Esophagus muscularis mucosa (tissue), 3 donors: ENCODE results near the gene RNF125.

Experiments
- EP300 ChIP-seq: sonication (generic); formaldehyde crosslinking; IDR thresholded peaks from one replicate; pipeline ENCODE4 v1.6.1; 2017; ENCODE audit warnings: antibody characterized with exemption
- TF ChIP-seq, protein P1 (sequence below), 3 experiments: fragments of 200-600 bp in 2 of 3; fragments of 450-650 bp in 1 of 3; sonication (generic) in 2 of 3; IDR thresholded peaks; one replicate each; pipeline ENCODE4 v1.5.1; 2017 to 2019; ENCODE audit warnings: antibody characterized with exemption in 3 of 3, mild to moderate bottlenecking in 2 of 3, moderate library complexity in 1 of 3

GRCh38 chr18:31990823-31991222, 27.8 kb upstream of the RNF125 start:
- TF ChIP-seq, protein P1, sequence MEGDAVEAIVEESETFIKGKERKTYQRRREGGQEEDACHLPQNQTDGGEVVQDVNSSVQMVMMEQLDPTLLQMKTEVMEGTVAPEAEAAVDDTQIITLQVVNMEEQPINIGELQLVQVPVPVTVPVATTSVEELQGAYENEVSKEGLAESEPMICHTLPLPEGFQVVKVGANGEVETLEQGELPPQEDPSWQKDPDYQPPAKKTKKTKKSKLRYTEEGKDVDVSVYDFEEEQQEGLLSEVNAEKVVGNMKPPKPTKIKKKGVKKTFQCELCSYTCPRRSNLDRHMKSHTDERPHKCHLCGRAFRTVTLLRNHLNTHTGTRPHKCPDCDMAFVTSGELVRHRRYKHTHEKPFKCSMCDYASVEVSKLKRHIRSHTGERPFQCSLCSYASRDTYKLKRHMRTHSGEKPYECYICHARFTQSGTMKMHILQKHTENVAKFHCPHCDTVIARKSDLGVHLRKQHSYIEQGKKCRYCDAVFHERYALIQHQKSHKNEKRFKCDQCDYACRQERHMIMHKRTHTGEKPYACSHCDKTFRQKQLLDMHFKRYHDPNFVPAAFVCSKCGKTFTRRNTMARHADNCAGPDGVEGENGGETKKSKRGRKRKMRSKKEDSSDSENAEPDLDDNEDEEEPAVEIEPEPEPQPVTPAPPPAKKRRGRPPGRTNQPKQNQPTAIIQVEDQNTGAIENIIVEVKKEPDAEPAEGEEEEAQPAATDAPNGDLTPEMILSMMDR (IDR thresholded peaks at IDR 0.05), result no peak
- TF ChIP-seq EP300, result no peak
